Right cardiac atrium (tissue), 5 donors: ENCODE measurements around the gene HS6ST1. TPM values are rescaled to one million over a fixed set of nuclear protein-coding genes. Genes with fewer than 3 reads are reported as not detected.

Source experiments
- ATAC-seq, 2 donors: fragments of 200-7000 bp; cut with Tn5 transposase; one replicate each; pipeline versions ENCODE4 v1.8.0 to v1.9.1; 2020; ENCODE audit warnings: moderate library complexity in 2 of 2, mild to moderate bottlenecking in 1 of 2
- DNase-seq, 3 donors: peaks; one replicate each; pipeline ENCODE4 v3.0.0-alpha.2; 2020
- H3K27ac ChIP-seq: one replicate; pipeline ENCODE4 v1.5.1; 2013; ENCODE audit warnings: mild to moderate bottlenecking, low read length, control low read depth, moderate library complexity
- H3K27me3 ChIP-seq: one replicate; pipeline ENCODE4 v1.6.1; 2013; ENCODE audit not compliant: control insufficient read depth, insufficient read depth
- H3K4me1 ChIP-seq: one replicate; pipeline ENCODE4 v1.6.1; 2013; ENCODE audit warnings: low read length; ENCODE audit not compliant: control insufficient read depth, insufficient read depth
- H3K4me3 ChIP-seq: one replicate; pipeline ENCODE4 v1.5.1; 2013; ENCODE audit warnings: low read length, control low read depth
- H3K9me3 ChIP-seq: one replicate; pipeline ENCODE4 v1.6.1; 2013; ENCODE audit warnings: low read length; ENCODE audit not compliant: control insufficient read depth
- WGBS: extraction: QIAGEN DNeasy Blood & Tissue Kit; methylation state at CpG from one replicate; pipeline ENCODE4 v1.1.7; 2013; 5-methylcytosine and 5-hydroxymethylcytosine counted together
- intact Hi-C, 4 donors: fragments of 100-400 bp; cut with DNase I; formaldehyde crosslinking; loops; one replicate each; pipeline versions ENCODE4 v1.11.0 to v1.14.0; 2022 to 2023
- polyA plus RNA-seq: library from polyadenylated mRNA; stranded (reverse); fragments of 200-250 nt; gene quantifications from one replicate; pipeline ENCODE4 v1.2.3, GENCODE V29; 2013
- total RNA-seq, 4 donors: library from RNA; stranded (reverse); fragmentation: NEBNext Ultra II Directional; extraction: Animal tissue kit (Norgen Biotek cat#: 25700); gene quantifications; one replicate each; pipeline ENCODE4 v1.2.1, GENCODE V29; 2021
- donor health status: healthy with polysubstance abuse.
- donor health status: DM: no; HTN: yes; CAD: no.
- donor health status: DM: no; HTN: no; CAD: no.
- donor health status: DM: no; HTN: yes; CAD: no; lungs with severe emphysema.
- donor health status: DM: yes; HTN: yes; CAD: no.

HS6ST1 gene
- total and polyA plus RNA-seq, 5 donors: 13.3 to 28.4 (median 19.8) TPM

DNA sequence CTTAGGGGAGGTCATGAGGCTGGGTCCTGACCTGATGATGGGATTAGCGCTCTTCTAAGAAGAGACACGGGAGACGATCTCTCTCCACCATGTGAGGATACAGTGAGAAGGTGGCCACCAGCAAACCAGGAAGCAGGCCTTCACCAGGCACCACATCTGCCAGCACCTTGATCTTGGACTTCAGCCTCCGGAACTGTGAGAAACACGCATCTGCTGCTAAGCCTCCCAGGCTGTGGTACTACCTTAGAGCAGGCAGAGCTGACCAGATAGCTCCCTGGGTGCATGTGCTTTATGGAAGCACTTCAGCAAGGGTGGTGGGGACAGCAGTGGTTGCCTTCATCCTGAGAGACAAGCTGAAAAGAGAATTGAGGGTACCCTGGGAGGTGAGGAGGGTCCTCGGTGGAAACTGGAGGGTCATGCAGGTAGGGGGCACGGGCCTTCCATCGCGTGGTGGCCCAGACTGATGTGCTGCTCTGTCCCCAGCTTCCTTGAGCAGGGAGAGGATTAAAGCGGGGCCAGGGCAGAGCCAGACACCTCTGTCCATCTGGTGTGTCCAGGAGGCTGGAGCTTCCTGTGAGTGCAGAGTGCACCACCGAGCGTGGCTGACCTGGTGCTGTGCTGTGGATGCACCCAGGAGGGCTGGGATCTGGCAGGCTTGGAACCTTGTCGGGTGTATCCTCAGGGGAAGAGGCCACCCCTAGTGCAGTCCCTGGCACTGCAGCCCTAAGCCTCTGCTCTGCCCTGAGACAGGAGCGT, 42.9 kb upstream of the HS6ST1 start:
- intact Hi-C loops: no loop called here
- 92% methylated on average over 14 of the region's 14 CpGs for WGBS
- DNase-seq: no peak
- peaks cover 3% of the 10 kb centered on the region for H3K4me1 ChIP-seq
- no peaks in the 10 kb centered on the region for H3K27me3 ChIP-seq
- H3K4me3 ChIP-seq: no peak overlapping the region
- no peak overlapping the region for H3K27ac ChIP-seq
- no peak for ATAC-seq
- H3K9me3 ChIP-seq: no peaks in the 10 kb centered on the region

DNA sequence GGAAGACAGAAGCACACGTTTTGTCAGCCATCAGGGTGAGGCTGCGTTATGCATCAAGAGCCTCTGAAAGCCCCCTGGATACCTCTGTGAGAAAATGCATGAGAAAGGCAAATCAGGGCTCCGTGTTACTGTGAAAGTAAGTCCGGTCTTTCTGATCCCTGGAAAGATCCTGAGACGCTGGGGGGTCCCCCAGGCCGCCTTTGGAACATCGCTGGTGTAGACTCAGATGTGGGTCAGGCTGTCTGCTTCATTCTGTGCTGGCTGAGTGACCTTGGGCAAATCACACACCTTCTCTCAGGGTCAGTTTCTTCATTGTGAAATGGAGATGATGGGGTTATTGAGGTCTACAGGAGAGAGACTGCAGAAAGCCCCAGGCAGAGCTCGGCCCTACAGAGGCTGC, 42.0 kb upstream of the HS6ST1 start:
- no peaks in the 10 kb centered on the region for H3K27me3 ChIP-seq
- whole genome bisulfite sequencing: 96% methylated on average over 8 of the region's 8 CpGs
- DNase-seq: no peak
- H3K9me3 ChIP-seq: no peaks in the 10 kb centered on the region
- no peak overlapping the region for H3K27ac ChIP-seq
- ATAC-seq: no peak
- intact Hi-C loops: no loop called here
- H3K4me3 ChIP-seq: no peak overlapping the region
- H3K4me1 ChIP-seq: peaks cover 3% of the 10 kb centered on the region

DNA sequence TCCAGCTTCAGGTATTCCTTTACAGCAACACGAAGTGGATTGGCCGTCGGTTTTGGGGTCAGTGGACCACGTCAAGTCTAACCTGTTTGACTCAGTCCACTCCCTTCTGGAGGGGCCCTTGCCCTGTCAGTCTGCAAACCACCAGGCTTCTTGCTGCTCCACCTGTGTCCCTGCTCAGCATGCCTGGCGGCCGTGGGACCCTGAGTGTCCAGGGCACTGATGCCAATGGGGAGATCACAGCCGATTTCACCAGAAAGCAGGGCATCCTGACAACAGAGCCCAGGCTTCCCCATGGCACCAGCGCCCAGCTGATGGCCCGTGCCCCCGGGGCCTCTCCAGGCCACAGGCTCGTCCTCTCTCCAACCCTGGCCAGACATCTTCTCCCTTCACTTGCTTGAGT, 41.2 kb upstream of the HS6ST1 start:
- Histone ChIP-seq H3K9me3 (no peaks in the 10 kb centered on the region), H3K4me3 (no peak overlapping the region), H3K27me3 (no peaks in the 10 kb centered on the region), H3K4me1 (peaks cover 3% of the 10 kb centered on the region), H3K27ac (no peak overlapping the region)
- ATAC-seq (no peak), DNase-seq (no peak)
- intact Hi-C loops: no loop called here
- 94% methylated on average over 11 of the region's 11 CpGs for WGBS

DNA sequence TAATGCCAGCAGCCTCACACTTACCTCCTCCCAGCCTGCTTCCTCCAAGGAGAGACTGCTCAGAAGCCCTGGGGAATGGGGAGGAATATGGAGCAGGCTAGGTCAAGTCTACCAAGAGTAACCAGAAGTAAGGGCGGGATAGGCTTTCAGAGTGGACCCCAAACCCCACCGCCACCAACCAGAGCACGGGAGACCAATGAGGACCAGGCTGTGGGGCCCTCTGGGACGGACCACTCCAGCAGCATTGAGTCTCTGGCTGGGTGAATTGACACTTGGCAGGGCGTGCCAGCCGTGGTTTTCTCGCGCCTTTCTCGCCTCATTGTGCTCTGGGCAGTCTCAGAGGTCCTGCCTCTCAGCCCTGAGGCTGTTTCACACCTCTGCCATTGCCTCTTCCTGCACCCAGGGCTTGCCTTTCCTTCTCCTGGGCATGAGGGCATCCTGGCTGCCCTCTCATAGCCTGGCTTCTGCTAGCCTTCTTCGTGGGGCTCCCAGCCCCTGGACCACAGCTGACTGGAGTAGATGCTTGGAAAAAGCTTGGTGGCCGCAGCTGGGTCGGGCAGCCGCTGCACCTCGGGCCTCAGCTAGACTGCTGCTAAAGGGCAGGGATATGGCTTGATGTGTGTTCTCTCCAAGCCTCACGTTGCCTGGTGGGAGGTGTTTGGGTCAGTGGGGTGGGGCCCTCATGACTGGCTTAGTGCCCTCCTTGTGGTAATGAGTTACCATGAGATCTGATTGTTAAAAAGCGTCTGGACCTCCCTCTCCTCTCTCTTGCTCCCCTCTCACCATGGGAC, 40.5 kb upstream of the HS6ST1 start:
- WGBS: 91% methylated on average over 16 of the region's 16 CpGs
- intact Hi-C loops: no loop called here
- Histone ChIP-seq H3K27me3 (no peaks in the 10 kb centered on the region), H3K9me3 (no peaks in the 10 kb centered on the region), H3K4me3 (no peak overlapping the region), H3K27ac (no peak overlapping the region), H3K4me1 (peaks cover 3% of the 10 kb centered on the region)
- DNase-seq (no peak), ATAC-seq (no peak)

DNA sequence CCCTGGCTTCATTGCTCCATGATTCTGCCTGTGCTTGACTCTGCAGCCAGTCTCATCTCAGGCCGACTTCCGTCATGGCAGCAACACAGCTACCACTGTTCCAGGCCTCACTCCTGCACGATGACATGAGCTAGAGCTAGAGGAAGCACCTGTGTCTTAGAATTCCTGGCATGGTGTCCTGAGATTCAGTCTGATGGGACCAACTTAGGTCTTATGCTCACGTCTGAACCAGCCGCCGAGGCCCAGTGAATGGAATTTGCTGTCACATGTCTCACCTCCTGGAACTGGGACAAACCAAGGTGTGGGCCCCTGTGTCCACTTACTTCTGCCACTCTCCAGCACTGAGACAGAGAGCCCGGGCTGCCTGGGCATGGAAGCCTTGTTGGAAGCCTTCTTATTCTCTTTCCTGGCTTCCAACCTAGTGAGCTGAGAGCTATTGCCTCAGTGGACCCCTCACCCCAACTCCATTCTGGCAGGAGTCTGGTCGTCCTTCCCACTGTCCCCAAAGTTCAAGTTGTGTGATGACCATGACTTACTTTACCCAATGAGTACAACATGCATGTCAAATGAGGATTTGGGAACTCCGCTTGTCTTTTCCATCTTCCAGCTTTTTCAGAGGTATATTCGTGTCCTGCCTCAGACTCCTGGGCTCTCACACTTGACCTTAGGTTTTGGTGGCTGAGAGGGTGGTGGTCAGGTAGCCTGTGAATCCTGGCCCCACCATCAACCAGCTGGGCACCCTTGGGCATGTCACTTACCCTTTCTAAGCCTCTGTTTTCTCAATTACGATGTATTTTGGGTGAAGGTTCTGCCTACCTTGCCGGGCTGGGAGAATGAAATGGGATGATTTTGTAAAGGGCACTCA, 39.1 kb upstream of the HS6ST1 start:
- ATAC-seq (no peak), DNase-seq (no peak)
- Histone ChIP-seq H3K27ac (no peak overlapping the region), H3K4me3 (no peak overlapping the region), H3K27me3 (no peaks in the 10 kb centered on the region), H3K9me3 (no peaks in the 10 kb centered on the region), H3K4me1 (peaks cover 3% of the 10 kb centered on the region)
- intact Hi-C loops: no loop called here
- 76% methylated on average over 12 of the region's 12 CpGs for WGBS

DNA sequence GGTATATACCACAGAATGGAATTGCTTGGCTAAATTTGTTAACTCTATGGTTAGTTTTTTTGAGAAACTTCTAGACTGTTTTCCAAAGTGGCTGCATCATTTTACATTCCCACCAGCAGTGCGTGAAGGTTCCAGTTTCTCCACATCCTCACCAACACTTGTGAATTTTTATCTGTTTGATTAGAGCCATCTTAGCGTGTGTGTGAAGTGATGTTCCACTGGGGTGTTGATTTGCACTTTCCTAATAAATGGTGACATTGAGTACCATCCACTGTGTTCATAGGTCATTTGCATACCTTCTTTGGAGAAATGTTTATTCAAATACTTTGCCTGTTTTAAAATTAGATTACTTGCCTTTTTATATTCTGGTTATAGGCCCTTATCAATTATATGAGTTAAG, 37.5 kb upstream of the HS6ST1 start:
- intact Hi-C loops: no loop called here
- DNase-seq (no peak), ATAC-seq (peak; percentile 69 to 72)
- WGBS: 52% methylated on average over 2 of the region's 2 CpGs
- Histone ChIP-seq H3K4me1 (no peaks in the 10 kb centered on the region), H3K9me3 (no peaks in the 10 kb centered on the region), H3K27me3 (no peaks in the 10 kb centered on the region), H3K27ac (no peak overlapping the region), H3K4me3 (no peak overlapping the region)

DNA sequence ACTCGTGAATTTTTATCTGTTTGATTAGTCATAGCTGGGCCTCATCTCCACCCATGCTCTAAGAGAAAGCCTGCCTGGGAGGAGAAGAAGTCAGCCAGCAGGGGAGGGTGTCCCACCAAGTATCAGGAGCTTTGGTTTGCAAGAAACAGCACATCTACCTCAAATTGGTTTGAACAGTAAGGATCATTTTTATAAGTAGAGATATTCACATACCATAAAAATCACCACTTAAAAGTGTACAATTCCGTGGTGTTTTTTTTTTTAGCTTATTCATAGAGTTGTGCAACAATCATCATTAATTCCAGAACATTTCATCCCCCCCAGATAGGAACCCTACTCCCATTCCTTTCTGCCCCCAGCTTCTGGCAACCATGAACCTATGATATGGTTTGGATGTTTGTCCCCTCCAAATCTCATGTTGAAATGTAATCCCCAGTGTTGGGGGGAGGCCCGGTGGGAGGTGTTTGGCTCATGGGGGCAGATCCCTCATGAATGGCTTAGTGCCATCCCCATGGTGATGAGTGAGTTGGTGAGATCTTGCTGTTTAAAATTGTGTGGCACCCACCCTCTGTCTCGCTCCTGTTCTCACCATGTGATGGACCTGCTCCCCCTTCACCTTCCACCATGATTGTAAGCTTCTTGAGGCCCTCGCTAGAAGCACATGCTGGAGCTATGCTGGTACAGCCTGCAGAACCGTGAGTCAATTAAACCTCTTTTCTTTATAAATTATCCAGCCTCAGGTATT, 36.2 kb upstream of the HS6ST1 start:
- H3K27me3 ChIP-seq: no peaks in the 10 kb centered on the region
- intact Hi-C loops: no loop called here
- no peak overlapping the region for H3K4me3 ChIP-seq
- no peaks in the 10 kb centered on the region for H3K9me3 ChIP-seq
- ATAC-seq (no peak), DNase-seq (no peak)
- H3K4me1 ChIP-seq: no peaks in the 10 kb centered on the region
- WGBS: 78% methylated on average over 6 of the region's 6 CpGs
- no peak overlapping the region for H3K27ac ChIP-seq

DNA sequence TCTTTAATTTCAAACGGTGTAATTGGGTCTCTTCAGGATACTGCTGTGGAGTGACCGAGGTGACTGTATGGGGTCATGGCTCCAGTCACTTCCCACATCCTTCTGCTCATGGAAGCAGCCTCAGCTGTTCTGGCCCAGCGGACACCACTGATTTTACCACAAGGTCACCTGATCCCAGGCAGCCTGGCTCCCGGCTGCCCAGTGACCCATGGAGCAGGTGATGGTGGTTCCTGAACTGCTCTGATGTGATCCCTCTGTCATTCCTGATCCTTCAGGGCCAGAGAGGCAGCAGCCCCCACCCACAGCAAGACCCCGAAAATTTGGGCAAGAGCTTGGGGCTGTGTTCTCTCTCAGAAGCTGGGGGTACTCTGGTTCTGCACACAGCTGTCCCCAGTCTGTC, 35.5 kb upstream of the HS6ST1 start:
- Histone ChIP-seq H3K4me1 (no peaks in the 10 kb centered on the region), H3K27ac (no peak overlapping the region), H3K4me3 (no peak overlapping the region), H3K27me3 (no peaks in the 10 kb centered on the region), H3K9me3 (no peaks in the 10 kb centered on the region)
- WGBS: 91% methylated on average over 5 of the region's 5 CpGs
- intact Hi-C loops: no loop called here
- no peak for ATAC-seq
- no peak for DNase-seq

DNA sequence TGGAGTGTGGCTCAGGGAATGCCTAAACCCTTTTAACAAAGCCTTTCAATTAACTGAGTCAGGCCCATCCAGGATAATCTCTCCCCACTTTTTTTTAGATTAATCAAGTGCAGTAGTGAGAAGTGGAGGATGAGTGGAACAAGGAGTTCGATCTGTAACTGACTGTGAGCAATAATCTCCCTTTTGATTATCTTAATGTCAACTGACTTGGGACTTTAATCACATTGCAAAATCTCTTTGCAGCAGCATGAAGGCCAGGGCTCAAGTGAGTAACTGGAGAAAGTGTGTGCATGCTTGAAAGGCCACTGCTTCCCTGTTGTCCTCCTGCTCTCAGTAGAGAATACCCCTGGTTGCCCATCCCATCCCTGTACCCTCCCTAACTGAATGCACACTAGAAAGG, 32.1 kb upstream of the HS6ST1 start:
- intact Hi-C loops: no loop called here
- Histone ChIP-seq H3K27ac (no peak overlapping the region), H3K27me3 (no peaks in the 10 kb centered on the region), H3K4me1 (peaks cover 4% of the 10 kb centered on the region), H3K9me3 (no peaks in the 10 kb centered on the region), H3K4me3 (no peak overlapping the region)
- ATAC-seq: no peak
- 78% methylated on average over 1 of the region's 1 CpG for whole genome bisulfite sequencing
- no peak for DNase-seq

DNA sequence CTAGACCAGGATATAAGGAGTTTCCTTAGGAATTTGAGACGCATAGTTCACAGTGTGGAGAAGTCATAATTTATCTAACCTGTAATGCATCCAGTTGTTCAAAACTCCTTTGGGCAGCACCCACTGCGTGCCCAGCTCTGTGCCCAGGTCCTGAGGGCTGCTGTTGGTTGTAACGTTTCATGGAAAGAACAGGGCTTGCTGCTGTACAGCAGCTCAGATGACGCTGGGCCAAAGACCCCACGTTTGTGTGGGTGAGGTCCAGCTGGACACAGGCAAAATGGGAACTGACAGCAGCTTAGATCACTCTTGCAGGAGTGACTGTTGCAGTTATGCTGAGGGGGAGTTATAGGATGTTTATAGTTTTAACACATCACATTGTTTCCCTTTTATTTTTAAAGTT, 30.0 kb upstream of the HS6ST1 start:
- intact Hi-C loops: loop anchor here in 1 of 4 donors (10.0 kb wide), 1 partner anchor 146 kb away; no protein-coding TSS in a partner anchor
- DNase-seq: no peak
- no peak overlapping the region for H3K27ac ChIP-seq
- H3K27me3 ChIP-seq: no peaks in the 10 kb centered on the region
- no peaks in the 10 kb centered on the region for H3K9me3 ChIP-seq
- no peak overlapping the region for H3K4me3 ChIP-seq
- no peak for ATAC-seq
- peaks cover 4% of the 10 kb centered on the region for H3K4me1 ChIP-seq
- WGBS: 61% methylated on average over 5 of the region's 5 CpGs
